Glutamatergic neuron (in vitro differentiated cells): ENCODE data around the gene NID2. TPM values are rescaled to one million over a fixed set of nuclear protein-coding genes. Genes with fewer than 3 reads are reported as not detected.

Source experiments
- DNase-seq: peaks from one replicate; pipeline ENCODE4 v3.0.0; 2022
- H3K27ac Mint-ChIP-seq: one replicate; pipeline ENCODE4 v1.8.0; 2020; ENCODE audit warnings: mild to moderate bottlenecking, mixed read lengths, inconsistent platforms; ENCODE audit not compliant: unreplicated experiment
- H3K27me3 Mint-ChIP-seq: one replicate; pipeline ENCODE4 v1.8.0; 2020; ENCODE audit warnings: mild to moderate bottlenecking, moderate library complexity, mixed read lengths, inconsistent platforms; ENCODE audit not compliant: unreplicated experiment
- H3K36me3 Mint-ChIP-seq: one replicate; pipeline ENCODE4 v1.8.0; 2020; ENCODE audit warnings: mild to moderate bottlenecking, mixed read lengths, inconsistent platforms; ENCODE audit not compliant: unreplicated experiment
- H3K4me1 Mint-ChIP-seq: one replicate; pipeline ENCODE4 v1.8.0; 2020; ENCODE audit warnings: mild to moderate bottlenecking, low read depth, mixed read lengths, inconsistent platforms; ENCODE audit not compliant: unreplicated experiment
- H3K4me3 Mint-ChIP-seq: one replicate; pipeline ENCODE4 v1.8.0; 2020; ENCODE audit warnings: mild to moderate bottlenecking, mixed read lengths, inconsistent platforms; ENCODE audit not compliant: unreplicated experiment
- H3K9me3 Mint-ChIP-seq: one replicate; pipeline ENCODE4 v1.8.0; 2020; ENCODE audit warnings: mild to moderate bottlenecking, moderate library complexity, mixed read lengths, inconsistent platforms; ENCODE audit not compliant: unreplicated experiment
- total RNA-seq: library from RNA; stranded (reverse); fragmentation: NEBNext Ultra II Directional; extraction: Animal tissue kit (Norgen Biotek cat#: 25700); gene quantifications from one replicate; pipeline ENCODE4 v1.2.1, GENCODE V29; 2021; ENCODE audit not compliant: unreplicated experiment
- TF ChIP-seq, protein P1 (sequence below): fragments of 200-600 bp; sonication (generic); IDR thresholded peaks from one replicate; pipeline ENCODE4 v1.5.0; 2021; ENCODE audit not compliant: partially characterized antibody, unreplicated experiment

NID2 gene
- total RNA-seq, 1 donor from 2014 or later: 2.6 TPM

- Mint-ChIP-seq H3K27me3 (no peaks in the 10 kb centered on the region), H3K27ac (no peak overlapping the region), H3K4me3 (no peak overlapping the region), H3K9me3 (no peaks in the 10 kb centered on the region), H3K4me1 (no peaks in the 10 kb centered on the region), H3K36me3 (no peaks in the 10 kb centered on the region)
- TF ChIP-seq, protein P1, sequence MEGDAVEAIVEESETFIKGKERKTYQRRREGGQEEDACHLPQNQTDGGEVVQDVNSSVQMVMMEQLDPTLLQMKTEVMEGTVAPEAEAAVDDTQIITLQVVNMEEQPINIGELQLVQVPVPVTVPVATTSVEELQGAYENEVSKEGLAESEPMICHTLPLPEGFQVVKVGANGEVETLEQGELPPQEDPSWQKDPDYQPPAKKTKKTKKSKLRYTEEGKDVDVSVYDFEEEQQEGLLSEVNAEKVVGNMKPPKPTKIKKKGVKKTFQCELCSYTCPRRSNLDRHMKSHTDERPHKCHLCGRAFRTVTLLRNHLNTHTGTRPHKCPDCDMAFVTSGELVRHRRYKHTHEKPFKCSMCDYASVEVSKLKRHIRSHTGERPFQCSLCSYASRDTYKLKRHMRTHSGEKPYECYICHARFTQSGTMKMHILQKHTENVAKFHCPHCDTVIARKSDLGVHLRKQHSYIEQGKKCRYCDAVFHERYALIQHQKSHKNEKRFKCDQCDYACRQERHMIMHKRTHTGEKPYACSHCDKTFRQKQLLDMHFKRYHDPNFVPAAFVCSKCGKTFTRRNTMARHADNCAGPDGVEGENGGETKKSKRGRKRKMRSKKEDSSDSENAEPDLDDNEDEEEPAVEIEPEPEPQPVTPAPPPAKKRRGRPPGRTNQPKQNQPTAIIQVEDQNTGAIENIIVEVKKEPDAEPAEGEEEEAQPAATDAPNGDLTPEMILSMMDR: no peak
- DNase-seq: no peak
Observed at GRCh38 chr14:52095794-52096193, 26.9 kb upstream of the NID2 start.

- no peaks in the 10 kb centered on the region for H3K4me1 Mint-ChIP-seq
- H3K27ac Mint-ChIP-seq: no peak overlapping the region
- no peaks in the 10 kb centered on the region for H3K36me3 Mint-ChIP-seq
- TF ChIP-seq, protein P1: no peak
- no peak for DNase-seq
- no peaks in the 10 kb centered on the region for H3K27me3 Mint-ChIP-seq
- no peaks in the 10 kb centered on the region for H3K9me3 Mint-ChIP-seq
- no peak overlapping the region for H3K4me3 Mint-ChIP-seq
Observed at GRCh38 chr14:52095336-52095735, 26.5 kb upstream of the NID2 start.

- no peaks in the 10 kb centered on the region for H3K9me3 Mint-ChIP-seq
- no peak overlapping the region for H3K27ac Mint-ChIP-seq
Observed at GRCh38 chr14:52094546-52095271, 25.9 kb upstream of the NID2 start.

DNA sequence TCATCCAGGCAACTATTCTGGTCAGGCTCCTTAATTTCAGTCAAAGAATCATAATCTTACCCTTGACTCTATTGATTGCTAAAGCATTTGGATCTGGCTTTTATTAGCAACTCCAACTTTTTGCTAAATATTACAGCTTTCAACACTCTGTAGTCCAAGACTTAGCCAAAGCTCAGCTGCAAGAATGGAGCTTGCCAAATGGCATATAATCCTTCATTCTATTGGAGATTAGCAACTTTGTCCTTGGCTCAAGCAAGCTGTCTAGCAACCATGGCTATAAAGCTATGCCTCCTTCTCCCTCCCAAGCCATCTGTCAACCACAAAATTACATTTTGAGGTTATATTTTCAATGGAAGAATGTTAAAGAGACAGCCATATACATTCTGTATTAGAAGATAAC is 23.1 kb upstream of the NID2 start:
- no peak overlapping the region for H3K27ac Mint-ChIP-seq
- no peaks in the 10 kb centered on the region for H3K4me1 Mint-ChIP-seq
- TF ChIP-seq, protein P1: no peak
- no peak for DNase-seq
- no peaks in the 10 kb centered on the region for H3K27me3 Mint-ChIP-seq
- H3K4me3 Mint-ChIP-seq: no peak overlapping the region
- H3K36me3 Mint-ChIP-seq: no peaks in the 10 kb centered on the region
- H3K9me3 Mint-ChIP-seq: no peaks in the 10 kb centered on the region

More at GRCh38 chr14:52094546-52095271, 25.9 kb upstream of the NID2 start:
- Mint-ChIP-seq H3K36me3 (no peaks in the 10 kb centered on the region), H3K27me3 (no peaks in the 10 kb centered on the region), H3K4me3 (no peak overlapping the region), H3K4me1 (no peaks in the 10 kb centered on the region)
- TF ChIP-seq, protein P1: no peak
- DNase-seq: no peak

GRCh38 chr14:52090936-52091335 is 22.1 kb upstream of the NID2 start:
- H3K4me1 Mint-ChIP-seq: no peaks in the 10 kb centered on the region
- no peaks in the 10 kb centered on the region for H3K36me3 Mint-ChIP-seq
- TF ChIP-seq, protein P1: no peak
- H3K4me3 Mint-ChIP-seq: no peak overlapping the region
- H3K27me3 Mint-ChIP-seq: no peaks in the 10 kb centered on the region
- H3K27ac Mint-ChIP-seq: no peak overlapping the region
- H3K9me3 Mint-ChIP-seq: no peaks in the 10 kb centered on the region
- no peak for DNase-seq
